ENCODE results near the gene OR2B2. TPM values are rescaled to one million over a fixed set of nuclear protein-coding genes. Genes with fewer than 3 reads are reported as not detected.

Gene OR2B2
- total RNA-seq, 1 donor from 2014 or later: not detected

DNA sequence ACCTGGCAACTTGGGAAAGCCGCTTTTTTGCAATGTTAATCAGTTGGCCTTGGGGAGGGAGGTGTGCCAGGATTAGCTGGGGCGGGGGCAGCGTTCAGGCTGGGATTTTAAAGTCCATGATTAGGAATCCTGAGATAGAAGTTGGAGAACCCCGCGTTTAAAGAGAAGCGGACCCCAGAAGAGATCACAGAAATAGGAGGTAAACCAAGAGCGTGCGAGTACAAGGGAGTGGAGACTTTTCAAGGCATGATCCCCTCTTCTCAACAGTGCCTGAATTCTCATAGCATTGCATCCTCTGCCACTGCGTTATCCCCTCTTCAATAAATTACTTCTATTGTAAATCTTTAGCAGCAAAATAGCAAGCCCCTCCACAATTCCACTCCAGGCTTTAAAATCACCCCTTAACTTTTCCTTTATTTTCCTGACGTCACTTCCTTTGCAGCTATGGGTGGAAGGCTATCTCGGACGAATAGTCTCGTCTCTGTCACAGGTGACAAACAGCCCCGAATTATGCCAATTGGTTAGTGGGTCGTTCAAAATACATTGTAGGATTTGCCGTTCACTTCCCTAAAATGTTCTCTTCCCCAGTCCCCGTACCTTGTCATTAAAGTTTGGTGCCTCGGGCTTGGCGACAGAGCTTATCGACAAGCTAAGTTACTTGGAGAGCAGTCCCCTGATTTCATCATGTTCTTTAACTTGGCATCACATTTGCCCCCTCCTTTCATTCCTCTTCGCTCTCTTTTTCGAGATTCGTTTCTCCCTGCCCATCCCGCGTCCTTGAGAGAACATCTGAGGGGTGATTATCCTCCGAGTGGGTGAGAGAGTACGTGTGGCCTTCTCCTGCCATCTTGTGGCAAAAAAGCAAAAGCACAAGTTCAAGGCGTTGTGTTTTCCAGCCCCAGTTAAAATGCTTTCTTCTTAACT, 17.1 kb downstream of the OR2B2 start:
- H3K27me3 Mint-ChIP-seq: no peaks in the 10 kb centered on the region
- H3K4me1 Mint-ChIP-seq (ENCODE audit: unreplicated experiment): peaks cover 21% of the 10 kb centered on the region
- H3K4me3 Mint-ChIP-seq: no peak overlapping the region
- TF ChIP-seq, protein P1, sequence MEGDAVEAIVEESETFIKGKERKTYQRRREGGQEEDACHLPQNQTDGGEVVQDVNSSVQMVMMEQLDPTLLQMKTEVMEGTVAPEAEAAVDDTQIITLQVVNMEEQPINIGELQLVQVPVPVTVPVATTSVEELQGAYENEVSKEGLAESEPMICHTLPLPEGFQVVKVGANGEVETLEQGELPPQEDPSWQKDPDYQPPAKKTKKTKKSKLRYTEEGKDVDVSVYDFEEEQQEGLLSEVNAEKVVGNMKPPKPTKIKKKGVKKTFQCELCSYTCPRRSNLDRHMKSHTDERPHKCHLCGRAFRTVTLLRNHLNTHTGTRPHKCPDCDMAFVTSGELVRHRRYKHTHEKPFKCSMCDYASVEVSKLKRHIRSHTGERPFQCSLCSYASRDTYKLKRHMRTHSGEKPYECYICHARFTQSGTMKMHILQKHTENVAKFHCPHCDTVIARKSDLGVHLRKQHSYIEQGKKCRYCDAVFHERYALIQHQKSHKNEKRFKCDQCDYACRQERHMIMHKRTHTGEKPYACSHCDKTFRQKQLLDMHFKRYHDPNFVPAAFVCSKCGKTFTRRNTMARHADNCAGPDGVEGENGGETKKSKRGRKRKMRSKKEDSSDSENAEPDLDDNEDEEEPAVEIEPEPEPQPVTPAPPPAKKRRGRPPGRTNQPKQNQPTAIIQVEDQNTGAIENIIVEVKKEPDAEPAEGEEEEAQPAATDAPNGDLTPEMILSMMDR (conservative IDR thresholded peaks at IDR 0.05): peak; percentile 83
- no peaks in the 10 kb centered on the region for H3K9me3 Mint-ChIP-seq
- no peak overlapping the region for H3K27ac Mint-ChIP-seq
- H3K36me3 Mint-ChIP-seq: no peaks in the 10 kb centered on the region
- DNase-seq (ENCODE audit: extremely low spot score, unreplicated experiment): no peak

DNA sequence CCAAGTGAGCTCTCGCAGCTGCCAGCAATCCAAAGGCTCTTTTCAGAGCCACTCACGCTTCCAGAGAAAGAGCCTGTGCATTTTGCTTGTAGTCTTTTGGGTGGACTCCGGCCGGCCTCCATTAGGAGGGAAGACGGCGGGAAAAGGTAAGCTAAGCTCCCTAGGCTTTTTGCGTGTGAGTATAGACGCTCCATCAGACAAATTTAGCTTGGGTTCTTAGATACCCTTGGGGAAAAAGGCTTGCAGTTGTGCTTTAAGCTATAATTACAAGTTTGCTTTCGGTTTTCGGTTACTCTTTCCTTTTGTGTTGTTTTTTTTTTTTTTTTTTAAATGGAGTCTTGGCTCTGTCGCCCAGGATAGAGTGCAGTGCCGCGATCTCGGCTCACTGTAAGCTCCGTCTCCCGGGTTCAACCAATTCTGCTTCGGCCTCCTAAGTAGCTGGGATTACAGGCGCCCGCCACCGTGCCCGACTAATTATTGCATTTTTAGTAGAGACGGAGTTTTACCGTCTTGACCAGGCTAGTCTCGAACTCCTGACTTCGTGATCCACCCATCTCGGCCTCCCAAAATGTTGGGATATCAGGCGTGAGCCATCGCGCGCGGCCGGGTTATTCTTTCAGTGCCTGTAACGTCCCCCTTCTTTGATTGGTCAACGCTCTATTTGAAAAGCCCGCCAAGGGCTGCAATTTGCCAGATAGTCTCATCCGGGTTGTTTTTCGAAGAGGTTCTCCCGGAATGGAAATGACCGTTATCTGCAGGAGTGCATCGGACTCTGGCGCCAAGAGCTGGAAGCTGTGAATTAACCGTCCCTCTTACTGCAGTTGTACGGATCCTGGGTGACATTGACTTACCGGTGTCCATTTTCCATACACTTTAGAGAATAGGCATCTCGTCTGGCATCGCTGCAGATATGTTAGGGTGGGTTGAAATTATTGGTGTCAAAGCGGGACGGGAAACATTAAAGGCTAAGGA, 18.1 kb downstream of the OR2B2 start:
- Mint-ChIP-seq H3K27me3 (no peaks in the 10 kb centered on the region), H3K9me3 (no peaks in the 10 kb centered on the region), H3K4me3 (no peak overlapping the region), H3K36me3 (no peaks in the 10 kb centered on the region), H3K4me1 (ENCODE audit: unreplicated experiment) (peaks cover 28% of the 10 kb centered on the region), H3K27ac (no peak overlapping the region)
- DNase-seq (ENCODE audit: extremely low spot score, unreplicated experiment): peak; percentile 83
- TF ChIP-seq, protein P1 (conservative IDR thresholded peaks at IDR 0.05): no peak

DNA sequence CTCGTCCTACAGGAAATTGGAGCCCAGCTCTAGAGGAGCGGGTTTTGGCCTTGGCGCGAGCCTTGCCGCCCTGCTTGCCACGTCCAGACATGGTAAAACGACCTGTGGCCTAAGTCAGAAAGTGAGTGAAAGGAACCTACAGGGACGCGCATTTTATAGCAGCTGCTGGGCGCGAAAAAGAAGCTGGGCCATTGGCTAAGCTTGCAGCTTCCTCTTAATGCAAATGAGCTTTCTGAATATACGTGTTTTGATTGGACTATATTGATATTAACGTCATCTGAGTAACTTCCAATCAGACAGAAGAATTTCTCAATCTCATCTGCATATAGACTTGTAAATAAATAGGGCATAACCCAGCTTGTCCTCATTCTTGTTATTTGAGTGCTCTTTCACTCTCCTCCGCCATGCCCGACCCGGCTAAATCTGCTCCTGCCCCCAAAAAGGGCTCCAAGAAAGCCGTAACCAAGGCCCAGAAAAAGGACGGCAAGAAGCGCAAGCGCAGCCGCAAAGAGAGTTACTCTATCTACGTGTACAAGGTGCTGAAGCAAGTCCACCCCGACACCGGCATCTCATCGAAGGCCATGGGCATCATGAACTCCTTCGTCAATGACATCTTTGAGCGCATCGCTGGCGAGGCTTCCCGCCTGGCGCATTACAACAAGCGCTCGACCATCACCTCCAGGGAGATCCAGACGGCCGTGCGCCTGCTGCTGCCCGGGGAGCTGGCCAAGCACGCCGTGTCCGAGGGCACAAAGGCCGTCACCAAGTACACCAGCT, 18.9 kb downstream of the OR2B2 start:
- Mint-ChIP-seq H3K36me3 (no peaks in the 10 kb centered on the region), H3K27ac (no peak overlapping the region), H3K4me3 (no peak overlapping the region), H3K27me3 (no peaks in the 10 kb centered on the region), H3K9me3 (no peaks in the 10 kb centered on the region), H3K4me1 (ENCODE audit: unreplicated experiment) (peaks cover 34% of the 10 kb centered on the region)
- peak; percentile 90 for DNase-seq (ENCODE audit: extremely low spot score, unreplicated experiment)
- TF ChIP-seq, protein P1 (conservative IDR thresholded peaks at IDR 0.05): no peak

DNA sequence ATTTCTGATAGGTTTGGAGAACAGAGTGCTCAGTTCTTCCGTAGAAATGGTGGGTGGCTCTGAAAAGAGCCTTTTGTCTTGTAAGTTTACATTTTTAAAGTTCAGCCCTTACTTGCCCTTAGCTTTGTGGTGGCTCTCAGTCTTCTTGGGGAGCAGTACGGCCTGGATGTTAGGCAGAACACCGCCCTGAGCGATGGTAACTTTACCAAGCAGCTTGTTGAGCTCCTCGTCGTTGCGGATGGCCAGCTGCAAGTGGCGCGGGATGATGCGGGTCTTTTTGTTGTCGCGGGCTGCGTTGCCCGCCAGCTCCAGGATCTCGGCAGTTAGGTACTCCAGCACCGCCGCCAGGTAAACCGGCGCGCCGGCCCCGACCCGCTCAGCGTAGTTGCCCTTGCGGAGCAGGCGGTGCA, 19.5 kb downstream of the OR2B2 start:
- Mint-ChIP-seq H3K9me3 (no peaks in the 10 kb centered on the region), H3K27ac (no peak overlapping the region), H3K4me3 (no peak overlapping the region), H3K27me3 (no peaks in the 10 kb centered on the region), H3K36me3 (no peaks in the 10 kb centered on the region), H3K4me1 (ENCODE audit: unreplicated experiment) (peaks cover 28% of the 10 kb centered on the region)
- TF ChIP-seq, protein P1 (conservative IDR thresholded peaks at IDR 0.05): no peak
- DNase-seq (ENCODE audit: extremely low spot score, unreplicated experiment): no peak

DNA sequence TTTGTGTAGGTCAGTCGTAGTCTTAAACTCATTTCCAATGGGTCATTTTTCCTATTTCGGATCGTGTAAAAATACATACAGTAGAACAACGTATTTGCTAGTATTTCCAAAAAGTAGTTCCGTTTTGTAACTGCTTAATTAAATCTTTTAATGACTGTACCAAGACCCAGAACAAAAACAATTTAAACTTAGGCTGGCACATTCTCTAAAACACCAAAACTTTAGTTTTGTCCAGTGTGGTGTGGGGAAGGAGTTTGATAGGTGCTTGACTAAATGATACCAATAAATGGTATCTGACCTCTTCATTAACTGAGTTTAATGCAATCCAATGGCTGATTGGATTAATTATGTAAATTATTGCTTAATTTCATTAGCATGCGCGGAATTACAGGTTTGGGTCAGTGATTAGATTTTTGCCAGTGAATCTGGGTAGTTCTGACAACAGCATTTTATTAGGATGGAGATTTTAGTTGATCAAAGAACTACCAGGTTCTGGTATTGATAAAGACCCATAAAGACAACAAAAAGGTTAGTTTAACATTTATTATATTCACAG, 20.8 kb downstream of the OR2B2 start:
- no peaks in the 10 kb centered on the region for H3K27me3 Mint-ChIP-seq
- H3K9me3 Mint-ChIP-seq: no peaks in the 10 kb centered on the region
- no peak overlapping the region for H3K4me3 Mint-ChIP-seq
- H3K36me3 Mint-ChIP-seq: no peaks in the 10 kb centered on the region
- TF ChIP-seq, protein P1 (conservative IDR thresholded peaks at IDR 0.05): no peak
- no peak overlapping the region for H3K27ac Mint-ChIP-seq
- DNase-seq (ENCODE audit: extremely low spot score, unreplicated experiment): no peak
- peaks cover 23% of the 10 kb centered on the region for H3K4me1 Mint-ChIP-seq (ENCODE audit: unreplicated experiment)
